SK-N-SH treated with all-trans-retinoic acid at 6 μM for 48 hours (cell line): ENCODE data around the gene NFATC3.

Experiments
- ATAC-seq: fragments of 200-7000 bp; cut with Tn5 transposase; 3 replicates; pipeline ENCODE4 v1.9.1; 2020; ENCODE audit warnings: mild to moderate bottlenecking, moderate library complexity
- BACH2 ChIP-seq: fragments of 250-450 bp; sonication (Bioruptor Pico); IDR thresholded peaks from 2 replicates; pipeline ENCODE4 v1.9.0; 2021; ENCODE audit warnings: mild to moderate bottlenecking, borderline replicate concordance
- CSDC2 ChIP-seq: fragments of 250-450 bp; sonication (Bioruptor Pico); IDR thresholded peaks from 2 replicates; pipeline ENCODE4 v1.5.0; 2020; ENCODE audit warnings: mild to moderate bottlenecking, moderate library complexity
- GLIS3 ChIP-seq: fragments of 250-450 bp; sonication (Bioruptor Pico); IDR thresholded peaks from 2 replicates; pipeline ENCODE4 v1.5.0; 2020; ENCODE audit warnings: mild to moderate bottlenecking, moderate library complexity
- ISL1 ChIP-seq: fragments of 250-450 bp; sonication (Bioruptor Pico); IDR thresholded peaks from 2 replicates; pipeline ENCODE4 v2.1.2; 2022; ENCODE audit warnings: mild to moderate bottlenecking, moderate library complexity
- OSR1 ChIP-seq: fragments of 250-450 bp; sonication (Bioruptor Pico); IDR thresholded peaks from 2 replicates; pipeline ENCODE4 v1.8.0; 2022; ENCODE audit warnings: moderate library complexity, mild to moderate bottlenecking, inconsistent platforms
- SNAI2 ChIP-seq: fragments of 250-450 bp; sonication (Bioruptor Pico); IDR thresholded peaks from 2 replicates; pipeline ENCODE4 v1.5.0; 2020; ENCODE audit warnings: mild to moderate bottlenecking, moderate library complexity
- TCF4 ChIP-seq: fragments of 250-450 bp; sonication (Bioruptor Pico); IDR thresholded peaks from 2 replicates; pipeline ENCODE4 v1.8.0; 2021; ENCODE audit warnings: mild to moderate bottlenecking, moderate library complexity, borderline replicate concordance
- TOX ChIP-seq: fragments of 250-450 bp; sonication (Bioruptor Pico); IDR thresholded peaks from 2 replicates; pipeline ENCODE4 v1.8.0; 2021; ENCODE audit warnings: mild to moderate bottlenecking, moderate library complexity, borderline replicate concordance
- ZFP30 ChIP-seq: fragments of 450-650 bp; formaldehyde crosslinking; IDR thresholded peaks from 2 replicates; pipeline ENCODE4 v1.5.0; 2022; ENCODE audit warnings: mild to moderate bottlenecking, moderate library complexity
- ZNF565 ChIP-seq: fragments of 450-650 bp; formaldehyde crosslinking; conservative IDR thresholded peaks from 2 replicates; pipeline ENCODE4 v1.5.0; 2020; ENCODE audit warnings: low read depth, mild to moderate bottlenecking, moderate library complexity
- ZNF8 ChIP-seq: fragments of 450-650 bp; formaldehyde crosslinking; IDR thresholded peaks from 2 replicates; pipeline ENCODE4 v1.5.0; 2020; ENCODE audit warnings: mild to moderate bottlenecking, moderate library complexity
- TF ChIP-seq, protein P1 (sequence below): fragments of 250-450 bp; sonication (Bioruptor Pico); IDR thresholded peaks from 2 replicates; pipeline ENCODE4 v1.5.1; 2020; ENCODE audit warnings: low read depth, mild to moderate bottlenecking, moderate library complexity
- TF ChIP-seq, protein P2 (sequence below): fragments of 250-450 bp; sonication (Bioruptor Pico); IDR thresholded peaks from 2 replicates; pipeline ENCODE4 v1.5.1; 2021; ENCODE audit warnings: mild to moderate bottlenecking, moderate library complexity
- TF ChIP-seq, protein P3 (sequence below): fragments of 250-450 bp; sonication (Bioruptor Pico); IDR thresholded peaks from 2 replicates; pipeline ENCODE4 v1.8.0; 2020; ENCODE audit warnings: mild to moderate bottlenecking, moderate library complexity, borderline replicate concordance
- TF ChIP-seq, protein P4 (sequence below): fragments of 250-450 bp; sonication (Bioruptor Pico); IDR thresholded peaks from 2 replicates; pipeline ENCODE4 v1.5.0; 2020; ENCODE audit warnings: mild to moderate bottlenecking, moderate library complexity

NFATC3 gene

DNA sequence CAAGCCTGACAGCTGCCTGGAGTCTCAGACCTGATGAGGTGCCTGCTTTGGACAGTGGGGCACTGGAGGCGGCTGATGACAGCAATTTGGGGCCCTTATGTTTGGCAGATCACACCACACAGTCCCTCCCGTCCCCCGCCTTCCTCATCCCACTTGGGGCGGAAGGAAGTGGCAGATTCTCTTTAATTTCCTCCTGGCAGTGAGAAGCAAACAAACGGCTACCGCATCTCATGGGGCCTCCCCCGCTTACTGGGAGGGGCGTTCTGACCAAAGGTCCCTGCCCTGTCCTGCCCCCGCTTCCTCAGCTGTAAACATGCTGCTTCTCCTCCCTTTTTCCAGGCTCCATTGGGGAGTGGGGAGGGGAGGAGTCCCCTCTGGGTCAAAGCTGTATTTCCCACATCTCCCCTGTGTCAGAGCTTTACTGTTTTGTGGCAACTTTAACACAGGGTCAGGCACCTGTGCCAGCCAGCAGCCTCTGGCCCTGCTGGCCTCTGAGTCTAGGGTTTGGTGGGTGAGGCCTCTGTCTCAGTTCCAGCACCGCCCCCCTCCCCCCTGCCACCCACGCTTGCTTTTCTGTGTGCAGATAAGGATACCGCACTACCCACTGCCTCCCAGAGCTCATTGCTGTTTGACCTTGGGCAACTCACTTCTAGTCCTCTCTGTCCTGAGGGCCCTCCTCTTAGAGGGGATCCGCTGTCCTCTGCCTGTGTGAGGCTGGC lies 5.4 kb upstream of the NFATC3 start (continued):
- TF ChIP-seq, protein P1, sequence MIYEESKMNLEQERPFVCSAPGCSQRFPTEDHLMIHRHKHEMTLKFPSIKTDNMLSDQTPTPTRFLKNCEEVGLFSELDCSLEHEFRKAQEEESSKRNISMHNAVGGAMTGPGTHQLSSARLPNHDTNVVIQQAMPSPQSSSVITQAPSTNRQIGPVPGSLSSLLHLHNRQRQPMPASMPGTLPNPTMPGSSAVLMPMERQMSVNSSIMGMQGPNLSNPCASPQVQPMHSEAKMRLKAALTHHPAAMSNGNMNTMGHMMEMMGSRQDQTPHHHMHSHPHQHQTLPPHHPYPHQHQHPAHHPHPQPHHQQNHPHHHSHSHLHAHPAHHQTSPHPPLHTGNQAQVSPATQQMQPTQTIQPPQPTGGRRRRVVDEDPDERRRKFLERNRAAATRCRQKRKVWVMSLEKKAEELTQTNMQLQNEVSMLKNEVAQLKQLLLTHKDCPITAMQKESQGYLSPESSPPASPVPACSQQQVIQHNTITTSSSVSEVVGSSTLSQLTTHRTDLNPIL, result no peak
- no peak for TF ChIP-seq BACH2 (CRISPR knock-in tag)
- TF ChIP-seq, protein P2, sequence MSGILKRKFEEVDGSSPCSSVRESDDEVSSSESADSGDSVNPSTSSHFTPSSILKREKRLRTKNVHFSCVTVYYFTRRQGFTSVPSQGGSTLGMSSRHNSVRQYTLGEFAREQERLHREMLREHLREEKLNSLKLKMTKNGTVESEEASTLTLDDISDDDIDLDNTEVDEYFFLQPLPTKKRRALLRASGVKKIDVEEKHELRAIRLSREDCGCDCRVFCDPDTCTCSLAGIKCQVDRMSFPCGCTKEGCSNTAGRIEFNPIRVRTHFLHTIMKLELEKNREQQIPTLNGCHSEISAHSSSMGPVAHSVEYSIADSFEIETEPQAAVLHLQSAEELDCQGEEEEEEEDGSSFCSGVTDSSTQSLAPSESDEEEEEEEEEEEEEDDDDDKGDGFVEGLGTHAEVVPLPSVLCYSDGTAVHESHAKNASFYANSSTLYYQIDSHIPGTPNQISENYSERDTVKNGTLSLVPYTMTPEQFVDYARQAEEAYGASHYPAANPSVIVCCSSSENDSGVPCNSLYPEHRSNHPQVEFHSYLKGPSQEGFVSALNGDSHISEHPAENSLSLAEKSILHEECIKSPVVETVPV, result no peak
- no peak for TF ChIP-seq ZNF8 (CRISPR knock-in tag)
- TF ChIP-seq, protein P3, sequence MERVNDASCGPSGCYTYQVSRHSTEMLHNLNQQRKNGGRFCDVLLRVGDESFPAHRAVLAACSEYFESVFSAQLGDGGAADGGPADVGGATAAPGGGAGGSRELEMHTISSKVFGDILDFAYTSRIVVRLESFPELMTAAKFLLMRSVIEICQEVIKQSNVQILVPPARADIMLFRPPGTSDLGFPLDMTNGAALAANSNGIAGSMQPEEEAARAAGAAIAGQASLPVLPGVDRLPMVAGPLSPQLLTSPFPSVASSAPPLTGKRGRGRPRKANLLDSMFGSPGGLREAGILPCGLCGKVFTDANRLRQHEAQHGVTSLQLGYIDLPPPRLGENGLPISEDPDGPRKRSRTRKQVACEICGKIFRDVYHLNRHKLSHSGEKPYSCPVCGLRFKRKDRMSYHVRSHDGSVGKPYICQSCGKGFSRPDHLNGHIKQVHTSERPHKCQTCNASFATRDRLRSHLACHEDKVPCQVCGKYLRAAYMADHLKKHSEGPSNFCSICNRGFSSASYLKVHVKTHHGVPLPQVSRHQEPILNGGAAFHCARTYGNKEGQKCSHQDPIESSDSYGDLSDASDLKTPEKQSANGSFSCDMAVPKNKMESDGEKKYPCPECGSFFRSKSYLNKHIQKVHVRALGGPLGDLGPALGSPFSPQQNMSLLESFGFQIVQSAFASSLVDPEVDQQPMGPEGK (CRISPR knock-in tag), result no peak
- TF ChIP-seq, all 23 proteins: peak for 0

DNA sequence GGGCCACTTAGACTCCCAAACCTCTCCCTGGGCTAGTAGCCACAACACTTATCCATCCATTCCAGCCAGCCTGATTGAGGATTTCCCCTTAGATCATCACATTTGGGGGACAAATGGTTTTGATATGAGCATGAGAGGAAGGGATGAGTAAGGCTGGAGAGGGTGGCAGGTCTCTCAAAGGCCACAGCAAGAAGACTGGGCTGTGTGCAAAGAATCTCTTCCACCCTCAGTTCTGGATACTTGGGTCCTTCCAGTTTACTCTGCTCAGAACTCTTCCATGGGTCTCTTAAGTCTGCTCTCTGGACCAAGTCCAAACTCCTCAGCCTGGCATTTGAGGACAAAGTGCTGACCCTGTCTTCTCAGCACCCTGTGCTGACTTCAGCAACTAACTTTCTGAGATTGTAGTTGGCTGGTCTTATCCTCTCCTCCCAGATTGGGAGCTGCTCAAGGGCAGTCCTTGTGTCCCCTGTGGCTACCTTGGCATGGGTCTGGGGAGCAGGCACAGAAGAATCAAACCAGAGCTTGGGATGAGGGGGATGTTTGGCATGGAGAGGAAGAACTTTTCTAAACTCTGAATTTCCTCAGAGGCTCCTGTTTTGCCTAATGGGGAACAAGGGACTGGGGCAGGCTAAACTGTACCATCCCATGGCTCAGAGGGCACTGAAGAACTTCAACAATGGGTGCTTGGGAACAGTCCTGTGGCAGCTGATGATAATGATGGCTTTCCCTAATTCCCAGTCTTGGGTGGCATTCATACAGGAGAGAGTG lies 3.1 kb upstream of the NFATC3 start:
- no peak for ATAC-seq
- TF ChIP-seq ZNF565 (no peak), TOX (CRISPR knock-in tag) (no peak), CSDC2 (no peak), ZFP30 (CRISPR knock-in tag) (no peak), TCF4 (CRISPR knock-in tag) (no peak), ISL1 (no peak), SNAI2 (CRISPR knock-in tag) (no peak), GLIS3 (CRISPR knock-in tag) (no peak), ZNF8 (CRISPR knock-in tag) (no peak), OSR1 (no peak)
- TF ChIP-seq, protein P4, sequence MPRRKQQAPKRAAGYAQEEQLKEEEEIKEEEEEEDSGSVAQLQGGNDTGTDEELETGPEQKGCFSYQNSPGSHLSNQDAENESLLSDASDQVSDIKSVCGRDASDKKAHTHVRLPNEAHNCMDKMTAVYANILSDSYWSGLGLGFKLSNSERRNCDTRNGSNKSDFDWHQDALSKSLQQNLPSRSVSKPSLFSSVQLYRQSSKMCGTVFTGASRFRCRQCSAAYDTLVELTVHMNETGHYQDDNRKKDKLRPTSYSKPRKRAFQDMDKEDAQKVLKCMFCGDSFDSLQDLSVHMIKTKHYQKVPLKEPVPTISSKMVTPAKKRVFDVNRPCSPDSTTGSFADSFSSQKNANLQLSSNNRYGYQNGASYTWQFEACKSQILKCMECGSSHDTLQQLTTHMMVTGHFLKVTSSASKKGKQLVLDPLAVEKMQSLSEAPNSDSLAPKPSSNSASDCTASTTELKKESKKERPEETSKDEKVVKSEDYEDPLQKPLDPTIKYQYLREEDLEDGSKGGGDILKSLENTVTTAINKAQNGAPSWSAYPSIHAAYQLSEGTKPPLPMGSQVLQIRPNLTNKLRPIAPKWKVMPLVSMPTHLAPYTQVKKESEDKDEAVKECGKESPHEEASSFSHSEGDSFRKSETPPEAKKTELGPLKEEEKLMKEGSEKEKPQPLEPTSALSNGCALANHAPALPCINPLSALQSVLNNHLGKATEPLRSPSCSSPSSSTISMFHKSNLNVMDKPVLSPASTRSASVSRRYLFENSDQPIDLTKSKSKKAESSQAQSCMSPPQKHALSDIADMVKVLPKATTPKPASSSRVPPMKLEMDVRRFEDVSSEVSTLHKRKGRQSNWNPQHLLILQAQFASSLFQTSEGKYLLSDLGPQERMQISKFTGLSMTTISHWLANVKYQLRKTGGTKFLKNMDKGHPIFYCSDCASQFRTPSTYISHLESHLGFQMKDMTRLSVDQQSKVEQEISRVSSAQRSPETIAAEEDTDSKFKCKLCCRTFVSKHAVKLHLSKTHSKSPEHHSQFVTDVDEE (CRISPR knock-in tag), result no peak
- TF ChIP-seq, protein P3 (CRISPR knock-in tag), result no peak
- TF ChIP-seq, protein P2, result no peak
- TF ChIP-seq, protein P1, result no peak
